WERI-Rb-1 (cell line): ENCODE results near the gene RNF103.

Experiments
- DNase-seq: peaks from one replicate; pipeline ENCODE4 v3.0.0-alpha.2; 2020
- H3K27ac ChIP-seq: fragments of 250-450 bp; sonication (Bioruptor Pico); 2 replicates; pipeline ENCODE4 v1.5.1; 2020; ENCODE audit warnings: mild to moderate bottlenecking, moderate library complexity
- H3K27me3 ChIP-seq: fragments of 250-450 bp; sonication (Bioruptor Pico); 2 replicates; pipeline ENCODE4 v1.5.1; 2021; ENCODE audit warnings: mild to moderate bottlenecking, low read depth, moderate library complexity; ENCODE audit not compliant: insufficient read depth, severe bottlenecking
- H3K36me3 ChIP-seq: fragments of 250-450 bp; sonication (Bioruptor Pico); 2 replicates; pipeline ENCODE4 v1.5.1; 2020; ENCODE audit warnings: mild to moderate bottlenecking, moderate library complexity
- H3K4me3 ChIP-seq: 2 replicates; pipeline ENCODE4 v1.5.1; 2011; ENCODE audit warnings: low read depth, mild to moderate bottlenecking, control low read depth, low read length
- H3K9me3 ChIP-seq: fragments of 250-450 bp; sonication (Bioruptor Pico); 2 replicates; pipeline ENCODE4 v1.5.1; 2021; ENCODE audit warnings: mild to moderate bottlenecking, moderate library complexity; ENCODE audit not compliant: severe bottlenecking
- TF ChIP-seq, protein P1 (sequence below): IDR thresholded peaks from 2 replicates; pipeline ENCODE4 v1.5.1; 2011; ENCODE audit warnings: low read depth, mild to moderate bottlenecking, control low read depth, inconsistent platforms, low read length

Gene RNF103

DNA sequence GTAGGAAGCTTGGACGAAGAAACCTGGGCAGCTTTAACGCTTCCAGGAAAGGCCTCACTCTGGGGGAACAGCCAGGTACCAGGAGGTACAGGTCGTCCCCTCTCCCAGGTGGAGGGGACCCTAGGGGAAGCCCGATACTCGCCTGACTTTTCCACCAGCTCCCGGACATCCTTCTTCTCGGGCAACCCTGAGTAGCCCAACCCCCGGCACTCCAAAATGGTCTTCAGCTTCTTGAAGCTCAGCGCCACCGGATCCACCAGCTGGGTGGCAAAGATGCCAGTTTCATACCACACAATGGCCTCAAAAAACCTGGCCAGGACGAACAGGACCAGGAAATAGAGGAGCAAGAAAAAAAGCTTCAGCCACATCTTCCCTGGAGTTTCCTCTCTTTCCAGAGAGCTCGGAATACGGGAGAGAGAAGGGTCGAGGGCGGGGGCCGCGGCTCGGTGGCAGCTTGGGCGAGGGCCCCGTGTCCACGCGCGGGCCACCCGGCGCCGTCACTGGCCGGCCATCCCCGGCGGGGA lies 1.1 kb downstream of the RNF103 start:
- no peak for DNase-seq
- peak overlapping the region; percentile 93 for H3K27ac ChIP-seq

GRCh38 chr2:86621280-86621943 lies 2.3 kb downstream of the RNF103 start:
- H3K9me3 ChIP-seq, result no peaks in the 10 kb centered on the region
- TF ChIP-seq, protein P1, sequence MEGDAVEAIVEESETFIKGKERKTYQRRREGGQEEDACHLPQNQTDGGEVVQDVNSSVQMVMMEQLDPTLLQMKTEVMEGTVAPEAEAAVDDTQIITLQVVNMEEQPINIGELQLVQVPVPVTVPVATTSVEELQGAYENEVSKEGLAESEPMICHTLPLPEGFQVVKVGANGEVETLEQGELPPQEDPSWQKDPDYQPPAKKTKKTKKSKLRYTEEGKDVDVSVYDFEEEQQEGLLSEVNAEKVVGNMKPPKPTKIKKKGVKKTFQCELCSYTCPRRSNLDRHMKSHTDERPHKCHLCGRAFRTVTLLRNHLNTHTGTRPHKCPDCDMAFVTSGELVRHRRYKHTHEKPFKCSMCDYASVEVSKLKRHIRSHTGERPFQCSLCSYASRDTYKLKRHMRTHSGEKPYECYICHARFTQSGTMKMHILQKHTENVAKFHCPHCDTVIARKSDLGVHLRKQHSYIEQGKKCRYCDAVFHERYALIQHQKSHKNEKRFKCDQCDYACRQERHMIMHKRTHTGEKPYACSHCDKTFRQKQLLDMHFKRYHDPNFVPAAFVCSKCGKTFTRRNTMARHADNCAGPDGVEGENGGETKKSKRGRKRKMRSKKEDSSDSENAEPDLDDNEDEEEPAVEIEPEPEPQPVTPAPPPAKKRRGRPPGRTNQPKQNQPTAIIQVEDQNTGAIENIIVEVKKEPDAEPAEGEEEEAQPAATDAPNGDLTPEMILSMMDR, result no peak
- H3K4me3 ChIP-seq, result peak overlapping the region; percentile 95
- no peak overlapping the region for H3K27ac ChIP-seq
- DNase-seq, result no peak
- peaks cover 28% of the 10 kb centered on the region for H3K36me3 ChIP-seq
- no peaks in the 10 kb centered on the region for H3K27me3 ChIP-seq

More for the DNA sequence above, 1.1 kb downstream of the RNF103 start:
- TF ChIP-seq, protein P1, result no peak
- H3K4me3 ChIP-seq, result peak overlapping the region; percentile 95
- peaks cover 24% of the 10 kb centered on the region for H3K36me3 ChIP-seq
- no peaks in the 10 kb centered on the region for H3K9me3 ChIP-seq
- no peaks in the 10 kb centered on the region for H3K27me3 ChIP-seq

GRCh38 chr2:86617738-86618137 lies 5.9 kb downstream of the RNF103 start:
- H3K27ac ChIP-seq, result no peak overlapping the region
- no peaks in the 10 kb centered on the region for H3K9me3 ChIP-seq
- TF ChIP-seq, protein P1, result no peak
- H3K27me3 ChIP-seq, result no peaks in the 10 kb centered on the region
- H3K36me3 ChIP-seq, result peaks cover 44% of the 10 kb centered on the region
- no peak for DNase-seq
- H3K4me3 ChIP-seq, result no peak overlapping the region

- no peak overlapping the region for H3K4me3 ChIP-seq
- H3K27ac ChIP-seq, result no peak overlapping the region
- TF ChIP-seq, protein P1, result no peak
- H3K27me3 ChIP-seq, result no peaks in the 10 kb centered on the region
- DNase-seq, result no peak
- no peaks in the 10 kb centered on the region for H3K9me3 ChIP-seq
- H3K36me3 ChIP-seq, result peaks cover 44% of the 10 kb centered on the region
Observed at GRCh38 chr2:86617153-86617552, 6.5 kb downstream of the RNF103 start.

- H3K9me3 ChIP-seq, result no peaks in the 10 kb centered on the region
- H3K36me3 ChIP-seq, result peaks cover 44% of the 10 kb centered on the region
- H3K27me3 ChIP-seq, result no peaks in the 10 kb centered on the region
- H3K4me3 ChIP-seq, result no peak overlapping the region
- H3K27ac ChIP-seq, result no peak overlapping the region
- DNase-seq, result no peak
- TF ChIP-seq, protein P1, result no peak
Observed at GRCh38 chr2:86616502-86616901, 7.2 kb downstream of the RNF103 start.

- Histone ChIP-seq H3K4me3 (no peak overlapping the region), H3K9me3 (no peaks in the 10 kb centered on the region), H3K27me3 (no peaks in the 10 kb centered on the region), H3K36me3 (peaks cover 44% of the 10 kb centered on the region), H3K27ac (no peak overlapping the region)
- TF ChIP-seq, protein P1, result no peak
- DNase-seq, result no peak
Observed at GRCh38 chr2:86615596-86615995, 8.1 kb downstream of the RNF103 start.
